GM19043 (cell line): ENCODE measurements around the gene GPALPP1.
"Not testable (repeated sequence)": the region's sequence is repeated elsewhere in the genome, so short reads cannot be mapped to it uniquely, and the experiment has no call there.

Source experiments
- ATAC-seq: cut with Tn5 transposase; IDR thresholded peaks from one replicate; pipeline ENCODE4 v1.9.1; 2021; ENCODE audit warnings: low read depth; ENCODE audit not compliant: unreplicated experiment

GPALPP1 gene

GRCh38 chr13:45055902-45056648 is 66.7 kb downstream of the GPALPP1 start:
- no peak for ATAC-seq

GRCh38 chr13:45060062-45060461 is 70.7 kb downstream of the GPALPP1 start:
- ATAC-seq = no peak

GRCh38 chr13:45063261-45063860 is 74.0 kb downstream of the GPALPP1 start:
- ATAC-seq = no peak

GRCh38 chr13:45063889-45064288 is 74.6 kb downstream of the GPALPP1 start:
- ATAC-seq = not testable (repeated sequence)

- ATAC-seq = no peak
Measured at GRCh38 chr13:45064889-45065288, 75.6 kb downstream of the GPALPP1 start.

GRCh38 chr13:45068036-45069001 is 79.0 kb downstream of the GPALPP1 start:
- ATAC-seq = no peak

GRCh38 chr13:45073809-45074208 is 84.5 kb downstream of the GPALPP1 start:
- no peak for ATAC-seq

- no peak for ATAC-seq
Measured at GRCh38 chr13:45074721-45075120, 85.4 kb downstream of the GPALPP1 start.

- no peak for ATAC-seq
Measured at GRCh38 chr13:45078003-45078402, 88.7 kb downstream of the GPALPP1 start.
